ENCODE measurements around the gene HRH4. TPM values are rescaled to one million over a fixed set of nuclear protein-coding genes. Genes with fewer than 3 reads are reported as not detected.

The HRH4 gene
- total and polyA plus RNA-seq, 10 of the 15 experiments (the other 5 are each of a cell fraction or from before 2014, with no cell fraction given): not detected

- TF ChIP-seq E2F4 (IDR thresholded peaks at IDR 0.05; ENCODE audit: low read depth, low read length): no peak
- TF ChIP-seq RAD51 (IDR thresholded peaks at IDR 0.05): no peak
- no peak for TF ChIP-seq TCF7 (IDR thresholded peaks at IDR 0.05; ENCODE audit: borderline replicate concordance)
- no peak for TF ChIP-seq PML (IDR thresholded peaks at IDR 0.05; ENCODE audit: low read length)
- no peak for TF ChIP-seq JUNB (IDR thresholded peaks at IDR 0.05)
- TF ChIP-seq ASH2L (IDR thresholded peaks at IDR 0.05; ENCODE audit: borderline replicate concordance, low read depth): no peak
- TF ChIP-seq CREM (IDR thresholded peaks at IDR 0.05; ENCODE audit: low read depth): no peak
- TF ChIP-seq TARDBP (IDR thresholded peaks at IDR 0.05; ENCODE audit: borderline replicate concordance): no peak
- no peak for TF ChIP-seq MEF2B (IDR thresholded peaks at IDR 0.05; ENCODE audit: partially characterized antibody, poor library complexity, severe bottlenecking)
- TF ChIP-seq ETV6 (conservative IDR thresholded peaks at IDR 0.05 in 1 of 2, IDR thresholded peaks at IDR 0.05 in 1 of 2; ENCODE audit: borderline replicate concordance in 1 of 2, low read depth in 1 of 2): no peak
- no peak for TF ChIP-seq KLF5 (IDR thresholded peaks at IDR 0.05; ENCODE audit: partially characterized antibody)
- TF ChIP-seq CBX5 (IDR thresholded peaks at IDR 0.05; ENCODE audit: low read depth): peak; percentile 40; the same call in 1 of the 2 replicates
- no peak for TF ChIP-seq NFXL1 (IDR thresholded peaks at IDR 0.05; ENCODE audit: borderline replicate concordance)
- no peak for TF ChIP-seq USF1 (IDR thresholded peaks at IDR 0.05; ENCODE audit: borderline replicate concordance, extremely low read length, insufficient read depth, low read depth, low read length)
- TF ChIP-seq SMC3 (IDR thresholded peaks at IDR 0.05; ENCODE audit: borderline replicate concordance, low read length): no peak
- TF ChIP-seq POLR2A (IDR thresholded peaks at IDR 0.05; ENCODE audit: low read depth, low read length): peak; percentile 66
- no peak for TF ChIP-seq NRF1 (conservative IDR thresholded peaks at IDR 0.05; ENCODE audit: low read depth, low read length)
- TF ChIP-seq NR2C1 (IDR thresholded peaks at IDR 0.05): peak; percentile 93
- 0 out of 2 replicates have a peak, but pooled peaks have one; percentile 12 for TF ChIP-seq YY1 (IDR thresholded peaks at IDR 0.05; ENCODE audit: low read depth, low read length)
- TF ChIP-seq TBL1XR1 (IDR thresholded peaks at IDR 0.05; ENCODE audit: low read depth, low read length): peak; percentile 65; the same call in 1 of the 2 replicates
- TF ChIP-seq CUX1 (IDR thresholded peaks at IDR 0.05; ENCODE audit: insufficient replicate concordance, low read depth, low read length): no peak
- TF ChIP-seq GATAD2B (conservative IDR thresholded peaks at IDR 0.05; ENCODE audit: low read depth): no peak
- TF ChIP-seq MAX (IDR thresholded peaks at IDR 0.05; ENCODE audit: low read depth, low read length): no peak
- no peak for TF ChIP-seq STAT1 (conservative IDR thresholded peaks at IDR 0.05)
These were observed 33.8 kb upstream of the HRH4 start, which contains the start of gene IMPACT (continued) for GRCh38 chr18:24426398-24427294.

Data from GM12878 (cell line).